Measurements from ENCODE around the gene CADPS.

- TF ChIP-seq CTCF (IDR thresholded peaks at IDR 0.05; ENCODE audit: poor library complexity): no peak
- TF ChIP-seq EZH2phosphoT487 (IDR thresholded peaks at IDR 0.05; ENCODE audit: low read depth, severe bottlenecking, unreplicated experiment): no peak
- no peak for TF ChIP-seq EZH2 (IDR thresholded peaks at IDR 0.05; ENCODE audit: borderline replicate concordance)
These were observed 38.0 kb downstream of the CADPS start for GRCh38 chr3:62837145-62837787.

Measured in hepatocyte (in vitro differentiated cells).